Mesendoderm (in vitro differentiated cells): Measurements from ENCODE around the gene NARS2.
"Not testable (repeated sequence)": the region's sequence is repeated elsewhere in the genome, so short reads cannot be mapped to it uniquely, and the experiment has no call there.

ENCODE experiments used
- DNase-seq: peaks from one replicate; pipeline ENCODE4 v3.0.0; 2013
- H2AK5ac ChIP-seq: 2 replicates; pipeline ENCODE4 v1.6.1; 2013; ENCODE audit warnings: low read length, inconsistent platforms
- H2BK120ac ChIP-seq: 2 replicates; pipeline ENCODE4 v1.6.1; 2013; ENCODE audit warnings: low read depth, mild to moderate bottlenecking, low read length, moderate library complexity, mixed read lengths
- H2BK15ac ChIP-seq: replicated peaks from 2 replicates; pipeline ENCODE4 v1.6.1; 2013; ENCODE audit warnings: low read depth, mild to moderate bottlenecking, moderate library complexity
- H2BK5ac ChIP-seq: 2 replicates; pipeline ENCODE4 v1.6.1; 2013; ENCODE audit warnings: low read length, inconsistent platforms
- H3K18ac ChIP-seq: 2 replicates; pipeline ENCODE4 v1.6.1; 2013; ENCODE audit warnings: mild to moderate bottlenecking, low read length, mixed read lengths
- H3K23ac ChIP-seq: one replicate; pipeline ENCODE4 v1.6.1; 2013; ENCODE audit warnings: low read length
- H3K27ac ChIP-seq: 2 replicates; pipeline ENCODE4 v1.5.1; 2013; ENCODE audit warnings: low read depth, mild to moderate bottlenecking, inconsistent platforms, low read length, moderate library complexity
- H3K27me3 ChIP-seq: 2 replicates; pipeline ENCODE4 v1.6.1; 2013; ENCODE audit warnings: low read length, control low read depth, mild to moderate bottlenecking, inconsistent platforms; ENCODE audit not compliant: insufficient read depth, poor library complexity
- H3K36me3 ChIP-seq: 2 replicates; pipeline ENCODE4 v1.6.1; 2013; ENCODE audit warnings: low read length, inconsistent platforms; ENCODE audit not compliant: control insufficient read depth, insufficient read depth
- H3K4ac ChIP-seq: one replicate; pipeline ENCODE4 v1.6.1; 2013; ENCODE audit warnings: low read depth, mild to moderate bottlenecking, low read length, moderate library complexity
- H3K4me1 ChIP-seq: 2 replicates; pipeline ENCODE4 v1.6.1; 2013; ENCODE audit warnings: low read depth, low read length, inconsistent platforms; ENCODE audit not compliant: control insufficient read depth
- H3K4me2 ChIP-seq: 2 replicates; pipeline ENCODE4 v1.6.1; 2013; ENCODE audit warnings: low read length
- H3K4me3 ChIP-seq: 2 replicates; pipeline ENCODE4 v1.5.1; 2013; ENCODE audit warnings: mild to moderate bottlenecking, low read length
- H3K56ac ChIP-seq: one replicate; pipeline ENCODE4 v1.6.1; 2013; ENCODE audit warnings: low read length
- H3K79me1 ChIP-seq: 2 replicates; pipeline ENCODE4 v1.6.1; 2013; ENCODE audit warnings: low read length, inconsistent platforms
- H3K79me2 ChIP-seq: 2 replicates; pipeline ENCODE4 v1.6.1; 2013; ENCODE audit warnings: mild to moderate bottlenecking, low read length; ENCODE audit not compliant: control insufficient read depth, insufficient read depth
- H3K9ac ChIP-seq: 2 replicates; pipeline ENCODE4 v1.6.1; 2013; ENCODE audit warnings: low read length, inconsistent platforms
- H4K5ac ChIP-seq: one replicate; pipeline ENCODE4 v1.6.1; 2013; ENCODE audit warnings: low read length
- H4K8ac ChIP-seq: one replicate; pipeline ENCODE4 v1.6.1; 2013; ENCODE audit warnings: low read depth, mild to moderate bottlenecking, control low read depth, low read length, moderate library complexity
- WGBS: extraction: QIAGEN DNeasy Blood & Tissue Kit; methylation state at CpG from one replicate; pipeline ENCODE4 v1.1.7; 2013; ENCODE audit warnings: low lambda C conversion rate, missing lambda C conversion rate; ENCODE audit not compliant: insufficient coverage; ENCODE audit errors: extremely low coverage; 5-methylcytosine and 5-hydroxymethylcytosine counted together

NARS2 gene

GRCh38 chr11:78612721-78613377, 38.2 kb upstream of the NARS2 start:
- no peak for DNase-seq
- H3K4me2 ChIP-seq: no peak overlapping the region
- H3K79me2 ChIP-seq: no peaks in the 10 kb centered on the region
- H3K36me3 ChIP-seq: no peaks in the 10 kb centered on the region
- WGBS: no CpG with 5 or more reads among the region's 4 CpGs
- no peak overlapping the region for H3K4me3 ChIP-seq
- H4K8ac ChIP-seq: no peak overlapping the region
- H2BK120ac ChIP-seq: no peak overlapping the region
- no peaks in the 10 kb centered on the region for H3K27me3 ChIP-seq
- H3K18ac ChIP-seq: no peak overlapping the region
- H3K27ac ChIP-seq: no peak overlapping the region
- H3K79me1 ChIP-seq: no peaks in the 10 kb centered on the region
- H2BK5ac ChIP-seq: no peak overlapping the region
- no peak overlapping the region for H3K4ac ChIP-seq
- peaks cover 1% of the 10 kb centered on the region for H3K4me1 ChIP-seq
- H2BK15ac ChIP-seq: no peak overlapping the region
- H4K5ac ChIP-seq: no peak overlapping the region
- no peak overlapping the region for H3K9ac ChIP-seq
- no peak overlapping the region for H2AK5ac ChIP-seq
- no peak overlapping the region for H3K23ac ChIP-seq
- H3K56ac ChIP-seq: no peak overlapping the region

- not testable (repeated sequence) for H2BK120ac ChIP-seq, H3K23ac ChIP-seq, H3K4me1 ChIP-seq, H2BK15ac ChIP-seq, H3K27me3 ChIP-seq, H4K8ac ChIP-seq, H3K4me3 ChIP-seq, H3K4ac ChIP-seq, H3K79me1 ChIP-seq, H3K9ac ChIP-seq, H3K4me2 ChIP-seq, H2AK5ac ChIP-seq, H3K56ac ChIP-seq, H3K27ac ChIP-seq, H3K79me2 ChIP-seq, H3K36me3 ChIP-seq, H2BK5ac ChIP-seq, H4K5ac ChIP-seq, H3K18ac ChIP-seq
- DNase-seq: peak; percentile 78
- no CpG with 5 or more reads among the region's 5 CpGs for WGBS
These were observed 34.7 kb upstream of the NARS2 start for GRCh38 chr11:78609321-78609720.

- H3K79me1 ChIP-seq: no peaks in the 10 kb centered on the region
- H2BK15ac ChIP-seq: no peak overlapping the region
- H2AK5ac ChIP-seq: no peak overlapping the region
- H3K4me2 ChIP-seq: no peak overlapping the region
- H3K18ac ChIP-seq: no peak overlapping the region
- DNase-seq: peak; percentile 69
- no peak overlapping the region for H4K8ac ChIP-seq
- H4K5ac ChIP-seq: no peak overlapping the region
- H3K4me1 ChIP-seq: peaks cover 3% of the 10 kb centered on the region
- H3K79me2 ChIP-seq: no peaks in the 10 kb centered on the region
- H3K4me3 ChIP-seq: no peak overlapping the region
- H3K9ac ChIP-seq: no peak overlapping the region
- H2BK5ac ChIP-seq: no peak overlapping the region
- no peak overlapping the region for H2BK120ac ChIP-seq
- no peaks in the 10 kb centered on the region for H3K27me3 ChIP-seq
- H3K36me3 ChIP-seq: no peaks in the 10 kb centered on the region
- no peak overlapping the region for H3K23ac ChIP-seq
- H3K56ac ChIP-seq: no peak overlapping the region
- no peak overlapping the region for H3K4ac ChIP-seq
- no peak overlapping the region for H3K27ac ChIP-seq
These were observed 33.0 kb upstream of the NARS2 start for GRCh38 chr11:78607696-78608095.

GRCh38 chr11:78606667-78607066, 32.0 kb upstream of the NARS2 start:
- H3K9ac ChIP-seq: no peak overlapping the region
- peak; percentile 66 for DNase-seq
- no peak overlapping the region for H4K8ac ChIP-seq
- H3K4me2 ChIP-seq: no peak overlapping the region
- no peak overlapping the region for H3K23ac ChIP-seq
- H3K79me2 ChIP-seq: no peaks in the 10 kb centered on the region
- no peak overlapping the region for H4K5ac ChIP-seq
- H2BK5ac ChIP-seq: no peak overlapping the region
- no peaks in the 10 kb centered on the region for H3K36me3 ChIP-seq
- peaks cover 3% of the 10 kb centered on the region for H3K4me1 ChIP-seq
- no peak overlapping the region for H3K18ac ChIP-seq
- H3K79me1 ChIP-seq: no peaks in the 10 kb centered on the region
- no CpG with 5 or more reads among the region's 3 CpGs for WGBS
- H2BK15ac ChIP-seq: no peak overlapping the region
- H3K4ac ChIP-seq: no peak overlapping the region
- no peak overlapping the region for H3K27ac ChIP-seq
- no peak overlapping the region for H2BK120ac ChIP-seq
- no peak overlapping the region for H3K4me3 ChIP-seq
- H2AK5ac ChIP-seq: no peak overlapping the region
- no peak overlapping the region for H3K56ac ChIP-seq
- H3K27me3 ChIP-seq: no peaks in the 10 kb centered on the region

GRCh38 chr11:78605296-78605695, 30.6 kb upstream of the NARS2 start:
- no peak overlapping the region for H3K4me3 ChIP-seq
- H2BK15ac ChIP-seq: no peak overlapping the region
- no peak overlapping the region for H3K23ac ChIP-seq
- H3K27ac ChIP-seq: no peak overlapping the region
- H3K79me2 ChIP-seq: no peaks in the 10 kb centered on the region
- no peaks in the 10 kb centered on the region for H3K79me1 ChIP-seq
- no CpG with 5 or more reads among the region's 7 CpGs for WGBS
- no peak overlapping the region for H3K4me2 ChIP-seq
- H4K8ac ChIP-seq: no peak overlapping the region
- DNase-seq: no peak
- H2BK120ac ChIP-seq: no peak overlapping the region
- no peaks in the 10 kb centered on the region for H3K27me3 ChIP-seq
- H2AK5ac ChIP-seq: no peak overlapping the region
- peaks cover 3% of the 10 kb centered on the region for H3K4me1 ChIP-seq
- H3K56ac ChIP-seq: no peak overlapping the region
- no peak overlapping the region for H3K9ac ChIP-seq
- H2BK5ac ChIP-seq: no peak overlapping the region
- H4K5ac ChIP-seq: no peak overlapping the region
- H3K4ac ChIP-seq: no peak overlapping the region
- H3K18ac ChIP-seq: no peak overlapping the region
- no peaks in the 10 kb centered on the region for H3K36me3 ChIP-seq

GRCh38 chr11:78603792-78604191, 29.1 kb upstream of the NARS2 start:
- Histone ChIP-seq H4K5ac (no peak overlapping the region), H3K4me2 (no peak overlapping the region), H3K36me3 (no peaks in the 10 kb centered on the region), H3K4ac (no peak overlapping the region), H2BK5ac (no peak overlapping the region), H2BK15ac (no peak overlapping the region), H3K56ac (no peak overlapping the region), H3K23ac (no peak overlapping the region), H3K79me1 (no peaks in the 10 kb centered on the region), H3K9ac (no peak overlapping the region), H2AK5ac (no peak overlapping the region), H3K4me3 (no peak overlapping the region), H3K18ac (no peak overlapping the region), H4K8ac (no peak overlapping the region), H3K79me2 (no peaks in the 10 kb centered on the region), H3K27ac (no peak overlapping the region), H3K27me3 (no peaks in the 10 kb centered on the region), H2BK120ac (no peak overlapping the region), H3K4me1 (peaks cover 3% of the 10 kb centered on the region)
- no peak for DNase-seq
- no CpG with 5 or more reads among the region's 1 CpG for WGBS
